HUDEP-2 (cell line): Measurements from ENCODE around the gene MYPN.

Experiments used
- DNase-seq, 76 experiments: peaks; one replicate each; lab custom pipeline; 2025; ENCODE audit not compliant: unreplicated experiment in 76 of 76; lab: John Stamatoyannopoulos, UW

Gene MYPN

GRCh38 chr10:68253346-68253745 lies 144.1 kb downstream of the MYPN start:
- DNase-seq: no peak

- no peak for DNase-seq
These were observed 152.0 kb downstream of the MYPN start for GRCh38 chr10:68261132-68261856.
